Gastroesophageal sphincter (tissue), 3 donors: ENCODE data around the gene NNMT.

Experiments
- EP300 ChIP-seq: sonication (generic); formaldehyde crosslinking; IDR thresholded peaks from one replicate; pipeline ENCODE4 v1.6.1; 2017; ENCODE audit warnings: antibody characterized with exemption, mild to moderate bottlenecking
- POLR2A ChIP-seq, 2 donors: fragments of 450-650 bp; IDR thresholded peaks; one replicate each; pipeline ENCODE4 v1.6.1; 2017; ENCODE audit warnings: antibody characterized with exemption in 2 of 2, mild to moderate bottlenecking in 2 of 2, moderate library complexity in 1 of 2
- POLR2AphosphoS5 ChIP-seq: sonication (generic); formaldehyde crosslinking; IDR thresholded peaks from one replicate; pipeline ENCODE4 v1.6.1; 2017; ENCODE audit warnings: antibody characterized with exemption
- TF ChIP-seq, protein P1 (sequence below), 4 experiments: fragments of 200-600 bp in 2 of 4; fragments of 450-650 bp in 2 of 4; sonication (generic) in 1 of 4; IDR thresholded peaks; one replicate each; pipeline ENCODE4 v1.5.1; 2017 to 2019; ENCODE audit warnings: antibody characterized with exemption in 4 of 4, mild to moderate bottlenecking in 2 of 4, moderate library complexity in 2 of 4

GRCh38 chr11:114291842-114292680 is 4.1 kb upstream of the NNMT start:
- TF ChIP-seq, protein P1, sequence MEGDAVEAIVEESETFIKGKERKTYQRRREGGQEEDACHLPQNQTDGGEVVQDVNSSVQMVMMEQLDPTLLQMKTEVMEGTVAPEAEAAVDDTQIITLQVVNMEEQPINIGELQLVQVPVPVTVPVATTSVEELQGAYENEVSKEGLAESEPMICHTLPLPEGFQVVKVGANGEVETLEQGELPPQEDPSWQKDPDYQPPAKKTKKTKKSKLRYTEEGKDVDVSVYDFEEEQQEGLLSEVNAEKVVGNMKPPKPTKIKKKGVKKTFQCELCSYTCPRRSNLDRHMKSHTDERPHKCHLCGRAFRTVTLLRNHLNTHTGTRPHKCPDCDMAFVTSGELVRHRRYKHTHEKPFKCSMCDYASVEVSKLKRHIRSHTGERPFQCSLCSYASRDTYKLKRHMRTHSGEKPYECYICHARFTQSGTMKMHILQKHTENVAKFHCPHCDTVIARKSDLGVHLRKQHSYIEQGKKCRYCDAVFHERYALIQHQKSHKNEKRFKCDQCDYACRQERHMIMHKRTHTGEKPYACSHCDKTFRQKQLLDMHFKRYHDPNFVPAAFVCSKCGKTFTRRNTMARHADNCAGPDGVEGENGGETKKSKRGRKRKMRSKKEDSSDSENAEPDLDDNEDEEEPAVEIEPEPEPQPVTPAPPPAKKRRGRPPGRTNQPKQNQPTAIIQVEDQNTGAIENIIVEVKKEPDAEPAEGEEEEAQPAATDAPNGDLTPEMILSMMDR (IDR thresholded peaks at IDR 0.05): no peak
- no peak for TF ChIP-seq POLR2A (IDR thresholded peaks at IDR 0.05)
- no peak for TF ChIP-seq POLR2AphosphoS5
- TF ChIP-seq EP300: no peak
